Body of pancreas (tissue), 4 donors: ENCODE results near the gene EFNA2.

Experiments
- CTCF ChIP-seq, 7 experiments: fragments of 450-650 bp in 4 of 7; fragments of 200-600 bp in 3 of 7; sonication (generic) in 3 of 7; IDR thresholded peaks; one replicate each; pipeline ENCODE4 v1.5.1; 2016 to 2019; ENCODE audit warnings: antibody characterized with exemption in 7 of 7
- POLR2A ChIP-seq, 3 donors: fragments of 450-650 bp; IDR thresholded peaks; one replicate each; pipeline ENCODE4 v1.6.1; 2016; ENCODE audit warnings: antibody characterized with exemption in 3 of 3, mild to moderate bottlenecking in 2 of 3

- TF ChIP-seq CTCF (IDR thresholded peaks at IDR 0.05) (no peak), POLR2A (IDR thresholded peaks at IDR 0.05) (no peak)
Observed at GRCh38 chr19:1259876-1260748, 25.6 kb upstream of the EFNA2 start.
